Adrenal gland (tissue), 12 donors: ENCODE results near the gene PAQR7. TPM values are rescaled to one million over a fixed set of nuclear protein-coding genes. Genes with fewer than 3 reads are reported as not detected.

Experiments used
- DNase-seq, 7 donors: peaks; one replicate each; pipeline ENCODE4 v3.0.0-alpha.2; 2019 to 2020
- H3K27ac ChIP-seq, 5 donors: fragments of 200-600 bp; sonication (generic) in 4 of 5; 1 replicate in 3 of 5; 2 replicates in 2 of 5; pipeline versions ENCODE4 v1.5.1 to v1.8.0; 2016 to 2020; ENCODE audit warnings: mild to moderate bottlenecking in 1 of 5
- H3K27me3 ChIP-seq: fragments of 200-600 bp; 2 replicates; pipeline ENCODE4 v1.8.0; 2021
- H3K36me3 ChIP-seq, 2 donors: fragments of 200-600 bp; replicated peaks in 1 of 2; 1 replicate in 1 of 2; 2 replicates in 1 of 2; pipeline versions ENCODE4 v1.5.1 to v1.8.0; 2018 to 2022
- H3K4me1 ChIP-seq, 2 donors: fragments of 200-600 bp; replicated peaks in 1 of 2; 1 replicate in 1 of 2; 2 replicates in 1 of 2; pipeline versions ENCODE4 v1.5.1 to v1.8.0; 2018 to 2021
- H3K4me3 ChIP-seq, 4 donors: fragments of 200-600 bp; sonication (generic) in 3 of 4; one replicate each; pipeline ENCODE4 v1.5.1; 2016 to 2018
- H3K9me3 ChIP-seq, 3 donors: fragments of 200-600 bp; sonication (generic) in 1 of 3; replicated peaks in 1 of 3; 1 replicate in 2 of 3; 2 replicates in 1 of 3; pipeline versions ENCODE4 v1.5.1 to v1.8.0; 2016 to 2021
- POLR2A ChIP-seq, 2 donors: fragments of 450-650 bp; IDR thresholded peaks; one replicate each; pipeline ENCODE4 v1.6.1; 2017; ENCODE audit warnings: antibody characterized with exemption in 2 of 2, mild to moderate bottlenecking in 2 of 2, moderate library complexity in 1 of 2
- WGBS, 4 donors: extraction: QIAGEN DNeasy Blood & Tissue Kit in 2 of 4; methylation state at CpG; one replicate each; pipeline versions ENCODE4 v1.1.5 to v1.1.7; 2013 to 2017; 5-methylcytosine and 5-hydroxymethylcytosine counted together
- intact Hi-C, 2 donors: fragments of 100-400 bp; cut with DNase I; formaldehyde crosslinking; loops; one replicate each; pipeline versions ENCODE4 v1.14.1 to v1.15.0; 2022 to 2023
- polyA plus RNA-seq, 3 donors: library from polyadenylated mRNA; stranded (reverse); fragments of 200-250 nt in 2 of 3; fragments of 350-450 nt in 1 of 3; fragmentation: Illumina TruSeq in 1 of 3; extraction: RNeasy Lipid Tissue Mini Kit (QIAGEN cat#74804) in 1 of 3; gene quantifications; one replicate each; pipeline ENCODE4 v1.2.3, GENCODE V29; 2013 to 2014
- total RNA-seq, 9 donors: library from RNA; depleted of rRNA in 4 of 9; stranded (reverse); fragments of >200 nt in 4 of 9; fragments of 120-200 nt in 1 of 9; fragmentation: NEBNext Ultra II Directional in 1 of 9; extraction: Animal tissue kit (Norgen Biotek cat#: 25700) in 1 of 9; gene quantifications; one replicate each; pipeline versions ENCODE4 v1.1.0 to v1.2.4, GENCODE V29; 2013 to 2023
- TF ChIP-seq, protein P1 (sequence below), 6 experiments: fragments of 450-650 bp in 4 of 6; fragments of 200-600 bp in 2 of 6; sonication (generic) in 1 of 6; IDR thresholded peaks; 1 replicate in 5 of 6; 2 replicates in 1 of 6; pipeline versions ENCODE4 v1.5.1 to v1.8.0; 2016 to 2021; ENCODE audit warnings: antibody characterized with exemption in 6 of 6, mild to moderate bottlenecking in 2 of 6, moderate library complexity in 1 of 6
- donor health status: healthy with polysubstance abuse.
- donor health status: Bipolar disorder and iron deficiency.
- donor health status: DM: yes; HTN: yes; CAD: no.
- donor health status: DM: no; HTN: no; CAD: no.
- donor health status: DM: no; HTN: no; CAD: no.
- donor health status: DM: yes; HTN: yes; CAD: no.

The PAQR7 gene
- total and polyA plus RNA-seq, 12 donors: 19.9 to 71.8 (median 34.0) TPM

DNA sequence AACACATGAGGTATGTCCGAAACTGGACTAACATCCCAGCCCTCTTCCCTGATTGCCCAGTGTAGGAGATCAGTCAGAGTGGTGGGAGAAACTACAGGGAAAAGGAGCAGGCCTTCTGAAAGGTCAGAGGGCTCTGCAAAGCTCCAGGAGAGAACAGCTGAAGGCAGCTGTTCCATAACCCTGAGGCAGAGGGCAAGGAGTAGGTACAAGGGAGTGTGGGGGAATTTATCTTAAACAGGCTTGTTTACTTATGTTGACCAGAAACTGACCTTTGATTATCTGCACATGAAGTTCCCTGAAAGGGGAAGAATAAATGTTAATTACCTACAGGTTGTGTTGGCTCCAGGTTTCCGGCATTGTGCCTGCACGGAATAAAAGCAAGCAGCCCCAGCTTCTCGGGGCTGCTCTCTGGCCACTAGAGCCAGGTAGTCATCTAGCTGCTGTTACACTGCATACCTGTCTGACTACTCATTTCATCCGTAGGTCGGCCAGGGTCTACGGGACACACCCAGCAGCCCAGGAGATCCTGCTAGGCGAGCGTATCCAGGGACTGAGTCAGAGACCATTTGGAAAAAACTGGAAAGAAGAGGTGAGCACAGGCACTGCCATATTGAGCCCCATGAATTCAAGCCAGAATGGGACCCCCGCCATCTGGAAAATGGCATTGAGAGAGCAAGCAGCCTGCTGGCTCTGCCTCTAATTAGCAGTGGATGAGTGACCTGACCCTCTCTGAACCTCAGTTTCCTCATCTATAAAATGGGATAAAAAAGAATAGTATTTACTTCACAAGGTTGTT is 14.9 kb upstream of the PAQR7 start:
- no peak overlapping the region for H3K27ac ChIP-seq
- H3K4me1 ChIP-seq: peaks cover 0 to 12% of the 10 kb centered on the region in 2 donors
- 81 to 90% (median 90%) methylated on average over 9 to 10 of the region's 10 CpGs for WGBS, 4 donors
- H3K36me3 ChIP-seq: no peaks in the 10 kb centered on the region
- no peak overlapping the region for H3K4me3 ChIP-seq
- no peak for TF ChIP-seq POLR2A (IDR thresholded peaks at IDR 0.05)
- TF ChIP-seq, protein P1, sequence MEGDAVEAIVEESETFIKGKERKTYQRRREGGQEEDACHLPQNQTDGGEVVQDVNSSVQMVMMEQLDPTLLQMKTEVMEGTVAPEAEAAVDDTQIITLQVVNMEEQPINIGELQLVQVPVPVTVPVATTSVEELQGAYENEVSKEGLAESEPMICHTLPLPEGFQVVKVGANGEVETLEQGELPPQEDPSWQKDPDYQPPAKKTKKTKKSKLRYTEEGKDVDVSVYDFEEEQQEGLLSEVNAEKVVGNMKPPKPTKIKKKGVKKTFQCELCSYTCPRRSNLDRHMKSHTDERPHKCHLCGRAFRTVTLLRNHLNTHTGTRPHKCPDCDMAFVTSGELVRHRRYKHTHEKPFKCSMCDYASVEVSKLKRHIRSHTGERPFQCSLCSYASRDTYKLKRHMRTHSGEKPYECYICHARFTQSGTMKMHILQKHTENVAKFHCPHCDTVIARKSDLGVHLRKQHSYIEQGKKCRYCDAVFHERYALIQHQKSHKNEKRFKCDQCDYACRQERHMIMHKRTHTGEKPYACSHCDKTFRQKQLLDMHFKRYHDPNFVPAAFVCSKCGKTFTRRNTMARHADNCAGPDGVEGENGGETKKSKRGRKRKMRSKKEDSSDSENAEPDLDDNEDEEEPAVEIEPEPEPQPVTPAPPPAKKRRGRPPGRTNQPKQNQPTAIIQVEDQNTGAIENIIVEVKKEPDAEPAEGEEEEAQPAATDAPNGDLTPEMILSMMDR (IDR thresholded peaks at IDR 0.05): no peak
- H3K27me3 ChIP-seq: no peaks in the 10 kb centered on the region
- intact Hi-C loops: no loop called here
- H3K9me3 ChIP-seq: no peaks in the 10 kb centered on the region
- DNase-seq: no peak

DNA sequence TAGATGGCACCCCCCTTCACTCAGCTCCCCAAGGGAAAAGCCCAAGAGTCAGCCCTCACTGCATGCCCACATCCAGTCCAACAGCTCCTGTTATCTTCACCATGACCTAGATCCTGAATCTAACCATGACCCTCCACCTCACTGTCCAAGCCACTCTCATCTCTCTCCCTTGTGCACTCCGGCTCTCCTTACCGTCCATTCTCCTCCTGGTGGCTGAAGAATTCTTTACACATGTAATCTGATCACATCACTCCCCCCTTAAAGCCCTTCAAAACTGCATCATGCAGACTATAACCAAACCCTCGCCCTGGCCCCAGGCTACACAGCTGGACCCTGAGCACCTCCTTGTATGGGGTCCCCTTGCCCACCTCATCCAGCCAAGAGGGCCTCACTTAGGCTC is 14.0 kb upstream of the PAQR7 start:
- no peak for TF ChIP-seq POLR2A (IDR thresholded peaks at IDR 0.05)
- TF ChIP-seq, protein P1 (IDR thresholded peaks at IDR 0.05): peak in 3 of 6 experiments; percentile 19 to 39 (median 37)
- no peaks in the 10 kb centered on the region for H3K36me3 ChIP-seq
- peaks cover 0 to 9% of the 10 kb centered on the region in 2 donors for H3K4me1 ChIP-seq
- H3K27ac ChIP-seq: peak overlapping the region in 1 of 5 donors; percentile 4
- no peak for DNase-seq
- H3K9me3 ChIP-seq: no peaks in the 10 kb centered on the region
- intact Hi-C loops: no loop called here
- H3K27me3 ChIP-seq: no peaks in the 10 kb centered on the region
- no peak overlapping the region for H3K4me3 ChIP-seq
- 57 to 63% (median 59%) methylated on average over 3 of the region's 3 CpGs for WGBS, 4 donors

DNA sequence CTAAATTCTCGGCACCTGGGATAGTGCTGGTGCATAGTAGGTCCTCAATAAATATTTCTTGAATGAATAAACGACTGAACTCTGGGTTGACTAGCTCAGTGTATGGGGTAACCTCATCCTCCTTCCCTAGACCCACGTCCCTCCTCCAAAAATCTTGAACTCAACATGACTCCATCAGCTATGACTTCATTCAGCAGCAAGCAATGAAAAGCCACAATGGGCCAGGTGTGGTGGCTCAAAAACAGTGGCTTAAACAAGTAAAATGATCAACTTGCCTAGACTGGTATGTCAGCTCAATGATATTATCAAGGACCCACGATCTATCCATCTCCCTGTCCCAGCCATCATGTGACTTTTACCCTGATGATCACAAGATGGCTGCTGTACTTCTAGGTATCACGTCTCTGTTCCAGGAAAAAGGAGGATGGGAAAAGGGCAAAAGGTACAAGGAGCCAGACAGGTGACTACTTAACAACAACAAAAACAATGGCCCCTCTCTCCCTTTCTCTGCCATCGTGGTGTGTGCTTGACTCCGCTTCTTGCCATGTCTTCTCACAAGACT is 13.0 kb upstream of the PAQR7 start:
- Histone ChIP-seq H3K27me3 (no peaks in the 10 kb centered on the region), H3K27ac (no peak overlapping the region), H3K36me3 (no peaks in the 10 kb centered on the region), H3K4me1 (peaks cover 0 to 9% of the 10 kb centered on the region in 2 donors), H3K9me3 (no peaks in the 10 kb centered on the region), H3K4me3 (no peak overlapping the region)
- intact Hi-C loops: no loop called here
- 75 to 91% (median 78%) methylated on average over 7 of the region's 7 CpGs for WGBS, 4 donors
- no peak for DNase-seq
- no peak for TF ChIP-seq POLR2A (IDR thresholded peaks at IDR 0.05)
- TF ChIP-seq, protein P1 (IDR thresholded peaks at IDR 0.05): no peak

DNA sequence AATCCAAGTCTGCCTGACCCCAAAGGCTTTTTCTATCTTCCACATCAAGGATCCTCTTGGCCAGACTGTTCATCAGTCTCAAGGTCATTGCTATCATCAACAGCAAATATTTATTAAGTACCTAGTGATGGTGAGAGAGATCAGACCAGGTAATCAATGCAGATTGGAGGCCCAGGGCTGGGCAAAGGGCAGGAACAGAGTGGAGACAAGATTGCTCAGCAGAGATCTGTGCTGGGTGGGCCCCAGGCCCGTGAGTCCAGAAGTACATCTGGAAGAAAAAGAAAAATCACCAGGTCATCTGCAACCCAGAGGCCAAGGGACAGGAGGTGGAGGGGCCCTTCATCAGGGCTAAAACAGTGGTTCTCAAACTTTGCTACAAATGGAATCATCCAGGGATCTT is 10.1 kb upstream of the PAQR7 start:
- WGBS, 4 donors: 90 to 100% (median 93%) methylated on average over 1 of the region's 1 CpG
- Histone ChIP-seq H3K4me1 (peaks cover 0 to 6% of the 10 kb centered on the region in 2 donors), H3K27me3 (no peaks in the 10 kb centered on the region), H3K27ac (no peak overlapping the region), H3K36me3 (no peaks in the 10 kb centered on the region), H3K9me3 (no peaks in the 10 kb centered on the region), H3K4me3 (no peak overlapping the region)
- DNase-seq: no peak
- TF ChIP-seq POLR2A (IDR thresholded peaks at IDR 0.05): no peak
- TF ChIP-seq, protein P1 (IDR thresholded peaks at IDR 0.05): no peak
- intact Hi-C loops: no loop called here
